HL-60 (cell line): ENCODE results near the gene CLSTN2.

Experiments
- DNase-seq, 2 experiments: peaks; one replicate each; pipeline ENCODE4 v3.0.0-alpha.2; 2010 to 2020; ENCODE audit warnings: low read depth in 1 of 2, low spot score in 1 of 2
- H3K27ac ChIP-seq: fragments of 250-450 bp; sonication (Bioruptor Pico); replicated peaks from 2 replicates; pipeline ENCODE4 v1.5.1; 2020; ENCODE audit warnings: mild to moderate bottlenecking, moderate library complexity
- H3K27me3 ChIP-seq: fragments of 250-450 bp; sonication (Bioruptor Pico); 2 replicates; pipeline ENCODE4 v1.5.1; 2021; ENCODE audit warnings: mild to moderate bottlenecking, moderate library complexity; ENCODE audit not compliant: insufficient read depth, poor library complexity, severe bottlenecking
- H3K4me3 ChIP-seq: replicated peaks from 2 replicates; pipeline ENCODE4 v1.5.1; 2011; ENCODE audit warnings: mild to moderate bottlenecking, control low read depth, low read length; ENCODE audit not compliant: insufficient read depth
- CTCF ChIP-seq: IDR thresholded peaks from one replicate; pipeline ENCODE4 v1.5.1; 2011; ENCODE audit warnings: low read length, control low read depth, inconsistent platforms; ENCODE audit not compliant: insufficient read depth
- GABPA ChIP-seq: IDR thresholded peaks from 2 replicates; pipeline ENCODE4 v1.6.1; 2012; ENCODE audit warnings: low read depth
- POLR2AphosphoS5 ChIP-seq: IDR thresholded peaks from 2 replicates; pipeline ENCODE4 v1.6.1; 2012; ENCODE audit warnings: low read depth
- SPI1 ChIP-seq: IDR thresholded peaks from 2 replicates; pipeline ENCODE4 v1.6.1; 2012; ENCODE audit warnings: low read depth, mild to moderate bottlenecking, borderline replicate concordance
- TF ChIP-seq, protein P1 (sequence below): IDR thresholded peaks from 2 replicates; pipeline ENCODE4 v1.6.1; 2012; ENCODE audit warnings: low read depth; ENCODE audit not compliant: insufficient replicate concordance

CLSTN2 gene

DNA sequence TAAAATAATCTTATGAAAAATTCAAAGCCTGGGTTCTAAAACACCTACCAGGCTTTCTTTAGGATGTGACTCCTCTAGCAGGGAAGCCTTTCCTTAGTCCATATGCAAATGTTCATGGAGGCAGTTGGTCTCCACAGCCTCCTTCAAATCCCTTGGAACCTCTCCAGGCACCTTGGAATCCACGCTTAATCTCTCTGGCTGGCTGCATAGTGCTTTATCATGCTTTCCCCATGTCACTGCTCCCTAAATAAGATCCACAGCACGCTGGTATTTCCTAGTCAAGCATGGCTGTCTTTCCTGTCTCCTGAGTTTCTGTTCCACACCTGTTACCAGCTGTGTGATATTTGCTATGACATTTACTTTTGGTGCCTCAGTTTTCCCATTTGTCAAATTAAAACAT lies 71.3 kb downstream of the CLSTN2 start:
- H3K27me3 ChIP-seq = no peaks in the 10 kb centered on the region
- TF ChIP-seq GABPA = no peak
- TF ChIP-seq SPI1 = no peak
- TF ChIP-seq, protein P1, sequence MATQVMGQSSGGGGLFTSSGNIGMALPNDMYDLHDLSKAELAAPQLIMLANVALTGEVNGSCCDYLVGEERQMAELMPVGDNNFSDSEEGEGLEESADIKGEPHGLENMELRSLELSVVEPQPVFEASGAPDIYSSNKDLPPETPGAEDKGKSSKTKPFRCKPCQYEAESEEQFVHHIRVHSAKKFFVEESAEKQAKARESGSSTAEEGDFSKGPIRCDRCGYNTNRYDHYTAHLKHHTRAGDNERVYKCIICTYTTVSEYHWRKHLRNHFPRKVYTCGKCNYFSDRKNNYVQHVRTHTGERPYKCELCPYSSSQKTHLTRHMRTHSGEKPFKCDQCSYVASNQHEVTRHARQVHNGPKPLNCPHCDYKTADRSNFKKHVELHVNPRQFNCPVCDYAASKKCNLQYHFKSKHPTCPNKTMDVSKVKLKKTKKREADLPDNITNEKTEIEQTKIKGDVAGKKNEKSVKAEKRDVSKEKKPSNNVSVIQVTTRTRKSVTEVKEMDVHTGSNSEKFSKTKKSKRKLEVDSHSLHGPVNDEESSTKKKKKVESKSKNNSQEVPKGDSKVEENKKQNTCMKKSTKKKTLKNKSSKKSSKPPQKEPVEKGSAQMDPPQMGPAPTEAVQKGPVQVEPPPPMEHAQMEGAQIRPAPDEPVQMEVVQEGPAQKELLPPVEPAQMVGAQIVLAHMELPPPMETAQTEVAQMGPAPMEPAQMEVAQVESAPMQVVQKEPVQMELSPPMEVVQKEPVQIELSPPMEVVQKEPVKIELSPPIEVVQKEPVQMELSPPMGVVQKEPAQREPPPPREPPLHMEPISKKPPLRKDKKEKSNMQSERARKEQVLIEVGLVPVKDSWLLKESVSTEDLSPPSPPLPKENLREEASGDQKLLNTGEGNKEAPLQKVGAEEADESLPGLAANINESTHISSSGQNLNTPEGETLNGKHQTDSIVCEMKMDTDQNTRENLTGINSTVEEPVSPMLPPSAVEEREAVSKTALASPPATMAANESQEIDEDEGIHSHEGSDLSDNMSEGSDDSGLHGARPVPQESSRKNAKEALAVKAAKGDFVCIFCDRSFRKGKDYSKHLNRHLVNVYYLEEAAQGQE = no peak
- no peak for TF ChIP-seq POLR2AphosphoS5
- H3K4me3 ChIP-seq = no peak overlapping the region
- DNase-seq = no peak
- H3K27ac ChIP-seq = no peak overlapping the region

- DNase-seq = no peak
- H3K4me3 ChIP-seq = no peak overlapping the region
- no peak for TF ChIP-seq SPI1
- no peak for TF ChIP-seq GABPA
- TF ChIP-seq CTCF = no peak
- no peak for TF ChIP-seq POLR2AphosphoS5
- TF ChIP-seq, protein P1 = no peak
These were observed 72.1 kb downstream of the CLSTN2 start for GRCh38 chr3:140007081-140007480.

DNA sequence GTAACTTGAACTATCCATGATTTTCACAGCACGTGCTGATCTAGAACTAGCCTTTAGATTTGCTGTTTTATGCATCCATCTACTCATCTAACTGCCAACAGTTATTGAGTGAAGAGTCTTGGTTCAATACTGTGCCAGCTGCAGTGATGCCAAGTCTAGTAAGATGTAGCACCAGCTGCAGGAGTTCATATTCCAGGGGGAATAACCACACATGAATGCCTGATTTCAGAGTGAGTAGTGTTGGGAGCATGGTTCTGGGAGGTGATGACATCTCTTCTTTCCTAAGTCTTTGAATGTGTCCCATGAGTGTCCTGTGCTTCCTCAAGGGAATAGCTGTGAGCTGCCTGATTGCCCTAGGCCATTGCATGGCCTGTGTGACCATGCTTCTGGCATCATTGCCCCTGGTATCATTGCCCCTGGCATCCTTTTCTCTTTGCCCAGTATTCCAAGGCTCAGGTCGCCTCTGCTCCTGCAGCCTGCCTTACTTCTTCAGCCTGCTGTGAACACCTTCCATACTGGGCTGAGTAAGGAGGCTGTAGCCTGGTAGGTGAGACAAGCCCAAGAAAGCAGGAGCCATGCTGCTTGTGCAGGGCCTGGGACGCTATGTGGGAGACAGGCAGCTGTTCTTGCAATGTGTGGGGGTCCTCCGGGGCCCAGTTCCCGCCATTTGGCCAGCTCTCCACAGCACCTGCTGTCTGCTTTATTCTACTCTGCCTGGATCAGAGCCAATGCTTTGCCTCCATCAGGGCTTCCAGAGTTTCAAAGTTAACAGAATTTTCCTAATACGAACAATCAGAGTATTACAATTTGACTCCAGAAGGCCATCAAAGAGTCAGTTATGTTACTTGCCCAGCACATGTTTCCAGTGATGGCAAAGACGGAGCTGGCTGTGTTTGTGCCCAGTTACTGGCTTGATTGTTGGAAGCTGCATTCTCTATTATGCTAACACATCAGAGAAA lies 73.2 kb downstream of the CLSTN2 start:
- DNase-seq = no peak
- TF ChIP-seq POLR2AphosphoS5 (no peak), GABPA (no peak), SPI1 (no peak), CTCF (no peak)
- TF ChIP-seq, protein P1 = no peak
- Histone ChIP-seq H3K4me3 (no peak overlapping the region), H3K27ac (no peak overlapping the region), H3K27me3 (no peaks in the 10 kb centered on the region)

More at GRCh38 chr3:140007081-140007480, 72.1 kb downstream of the CLSTN2 start:
- Histone ChIP-seq H3K27ac (no peak overlapping the region), H3K27me3 (no peaks in the 10 kb centered on the region)
